ENCODE measurements around the gene KLC1. TPM values are rescaled to one million over a fixed set of nuclear protein-coding genes. Genes with fewer than 3 reads are reported as not detected.
"Not testable (repeated sequence)": the region's sequence is repeated elsewhere in the genome, so short reads cannot be mapped to it uniquely, and the experiment has no call there.

KLC1 gene
- total and polyA plus RNA-seq, 4 donors: 22.9 to 131 (median 46.0) TPM

GRCh38 chr14:103607822-103608221, 21.2 kb upstream of the KLC1 start (continued):
- no peak for TF ChIP-seq ZBTB33 (IDR thresholded peaks at IDR 0.05)

- WGBS: 88% methylated on average over 4 of the region's 4 CpGs
These were observed 19.9 kb upstream of the KLC1 start for GRCh38 chr14:103609081-103609480.

GRCh38 chr14:103611215-103611614, 17.8 kb upstream of the KLC1 start:
- TF ChIP-seq HNF4A (conservative IDR thresholded peaks at IDR 0.05) (no peak), ZBTB33 (IDR thresholded peaks at IDR 0.05) (no peak), RXRA (IDR thresholded peaks at IDR 0.05) (no peak), RAD21 (IDR thresholded peaks at IDR 0.05) (no peak), NR2F2 (IDR thresholded peaks at IDR 0.05) (no peak), HNF4G (IDR thresholded peaks at IDR 0.05) (no peak), ATF3 (IDR thresholded peaks at IDR 0.05) (no peak), FOXA2 (IDR thresholded peaks at IDR 0.05) (no peak), FOXA1 (IDR thresholded peaks at IDR 0.05) (no peak), CTCF (IDR thresholded peaks at IDR 0.05; ENCODE audit: low read depth, low read length, missing input control) (no peak), MAX (IDR thresholded peaks at IDR 0.05) (no peak), YY1 (IDR thresholded peaks at IDR 0.05) (no peak), GABPA (IDR thresholded peaks at IDR 0.05 in 1 of 2, conservative IDR thresholded peaks at IDR 0.05 in 1 of 2) (no peak), EGR1 (IDR thresholded peaks at IDR 0.05; ENCODE audit: low read depth in 2 of 2) (no peak), SP1 (IDR thresholded peaks at IDR 0.05) (no peak), REST (IDR thresholded peaks at IDR 0.05) (no peak)
- peaks cover 0 to 11% (median 2%) of the 10 kb centered on the region in 4 donors for H3K4me1 ChIP-seq (ENCODE audit: control insufficient read depth in 4 of 4, insufficient read depth in 4 of 4, low read length in 3 of 4)
- WGBS: 89% methylated on average over 2 of the region's 2 CpGs

More at GRCh38 chr14:103609081-103609480, 19.9 kb upstream of the KLC1 start:
- not testable (repeated sequence) for H3K9ac ChIP-seq (ENCODE audit: low read depth in 1 of 2, low read length in 2 of 2); H3K9me3 ChIP-seq (ENCODE audit: control insufficient read depth in 4 of 4, low read length in 3 of 4); H3K27me3 ChIP-seq (ENCODE audit: control insufficient read depth in 4 of 4, insufficient read depth in 4 of 4, low read length in 3 of 4); H3K36me3 ChIP-seq (ENCODE audit: control insufficient read depth in 4 of 4, insufficient read depth in 3 of 4, low read depth in 1 of 4, low read length in 3 of 4); DNase-seq (ENCODE audit: low spot score); H3K27ac ChIP-seq (ENCODE audit: low read depth in 1 of 2, low read length in 2 of 2); H3K4me3 ChIP-seq (ENCODE audit: low read depth in 1 of 3, low read length in 3 of 3)
- H3K4me1 ChIP-seq (ENCODE audit: control insufficient read depth in 4 of 4, insufficient read depth in 4 of 4, low read length in 3 of 4): peaks cover 0 to 11% (median 2%) of the 10 kb centered on the region in 4 donors

More at GRCh38 chr14:103611215-103611614, 17.8 kb upstream of the KLC1 start:
- H3K27ac ChIP-seq (ENCODE audit: low read depth in 1 of 2, low read length in 2 of 2): no peak overlapping the region
- H3K9me3 ChIP-seq (ENCODE audit: control insufficient read depth in 4 of 4, low read length in 3 of 4): peaks cover 0 to 9% (median 2%) of the 10 kb centered on the region in 4 donors
- no peak for DNase-seq (ENCODE audit: low spot score)
- H3K36me3 ChIP-seq (ENCODE audit: control insufficient read depth in 4 of 4, insufficient read depth in 3 of 4, low read depth in 1 of 4, low read length in 3 of 4): no peaks in the 10 kb centered on the region
- H3K9ac ChIP-seq (ENCODE audit: low read depth in 1 of 2, low read length in 2 of 2): no peak overlapping the region
- H3K27me3 ChIP-seq (ENCODE audit: control insufficient read depth in 4 of 4, insufficient read depth in 4 of 4, low read length in 3 of 4): no peaks in the 10 kb centered on the region
- H3K4me3 ChIP-seq (ENCODE audit: low read depth in 1 of 3, low read length in 3 of 3): no peak overlapping the region

Data from liver (tissue), 9 donors.